A549 (cell line): ENCODE measurements around the gene ASH1L. TPM values are rescaled to one million over a fixed set of nuclear protein-coding genes. Genes with fewer than 3 reads are reported as not detected.
"Not testable (repeated sequence)": the region's sequence is repeated elsewhere in the genome, so short reads cannot be mapped to it uniquely, and the experiment has no call there.

Experiments used
- ATAC-seq, 2 experiments: fragments of 200-7000 bp in 1 of 2; fragments of >200 bp in 1 of 2; cut with Nextera tagmentation in 1 of 2; cut with Tn5 transposase in 1 of 2; 3 replicates each; pipeline versions ENCODE4 v1.8.0 to v1.9.1; 2018 to 2020; ENCODE audit warnings: mild to moderate bottlenecking in 1 of 2, moderate library complexity in 1 of 2
- CTCF ChIA-PET: fragments of 300-600 bp; sonication (Branson Sonifier 250); formaldehyde crosslinking; extraction: SDS; loops from one replicate; lab custom pipeline; 2021; ENCODE audit warnings: antibody characterized with exemption, inconsistent platforms; lab: Yijun Ruan, JAX
- POLR2A ChIA-PET: fragments of 350-600 bp; formaldehyde crosslinking; extraction: SDS; loops from one replicate; lab custom pipeline; 2021; ENCODE audit warnings: antibody characterized with exemption, inconsistent platforms; lab: Yijun Ruan, JAX
- DNase-seq, 2 experiments: peaks; one replicate each; pipeline versions ENCODE4 v3.0.0 to v3.0.0-alpha.2; 2011 to 2016; ENCODE audit warnings: low read depth in 1 of 2, low spot score in 1 of 2
- FAIRE-seq: peaks from 2 replicates; lab custom pipeline; 2011; peaks lifted over from hg19 to GRCh38; lab: Jason Lieb, UNC
- H3K27ac ChIP-seq, 2 experiments: fragments of >200 bp; sonication (Bioruptor Twin); formaldehyde crosslinking; 3 replicates each; pipeline ENCODE4 v1.5.1; 2016 to 2017
- H3K4me1 ChIP-seq: fragments of >200 bp; sonication (Bioruptor Twin); formaldehyde crosslinking; 3 replicates; pipeline ENCODE4 v1.6.1; 2016
- H3K4me2 ChIP-seq: fragments of >200 bp; sonication (Bioruptor Twin); formaldehyde crosslinking; 3 replicates; pipeline ENCODE4 v1.6.1; 2016
- H3K4me3 ChIP-seq: fragments of >200 bp; sonication (Bioruptor Twin); formaldehyde crosslinking; 3 replicates; pipeline ENCODE4 v1.5.1; 2016
- H3K9me3 ChIP-seq: fragments of >200 bp; sonication (Bioruptor Twin); formaldehyde crosslinking; 3 replicates; pipeline ENCODE4 v1.6.1; 2016
- CHD4 ChIP-seq: fragments of 200-600 bp; sonication (generic); IDR thresholded peaks from 2 replicates; pipeline ENCODE4 v1.6.1; 2016; ENCODE audit warnings: antibody characterized with exemption, mild to moderate bottlenecking, borderline replicate concordance
- EHF ChIP-seq: fragments of 250-450 bp; sonication (Bioruptor Pico); IDR thresholded peaks from 2 replicates; pipeline ENCODE4 v1.5.0; 2020; ENCODE audit warnings: mild to moderate bottlenecking
- EHMT2 ChIP-seq: fragments of 200-600 bp; sonication (generic); IDR thresholded peaks from 2 replicates; pipeline ENCODE4 v1.6.1; 2016; ENCODE audit warnings: antibody characterized with exemption, low read depth, mild to moderate bottlenecking, moderate library complexity
- EP300 ChIP-seq, 2 experiments: fragments of >200 bp; sonication (Bioruptor Twin); formaldehyde crosslinking; IDR thresholded peaks; 2 replicates in 1 of 2; 3 replicates in 1 of 2; pipeline ENCODE4 v1.6.1; 2016 to 2017
- ESRRA ChIP-seq: fragments of 150-350 bp; IDR thresholded peaks from 2 replicates; pipeline ENCODE4 v1.6.1; 2014; ENCODE audit warnings: mild to moderate bottlenecking, low read length, borderline replicate concordance
- FOSB ChIP-seq: fragments of 250-450 bp; sonication (Bioruptor Pico); IDR thresholded peaks from 2 replicates; pipeline ENCODE4 v1.5.0; 2020; ENCODE audit warnings: mild to moderate bottlenecking, moderate library complexity
- GATA3 ChIP-seq: IDR thresholded peaks from 2 replicates; pipeline ENCODE4 v1.6.1; 2012; ENCODE audit warnings: borderline replicate concordance
- HDAC2 ChIP-seq: fragments of 200-600 bp; sonication (generic); IDR thresholded peaks from 2 replicates; pipeline ENCODE4 v1.6.1; 2016
- HEYL ChIP-seq: fragments of 250-450 bp; sonication (Bioruptor Pico); IDR thresholded peaks from 2 replicates; pipeline ENCODE4 v1.8.0; 2021; ENCODE audit warnings: mild to moderate bottlenecking, moderate library complexity
- HOXA7 ChIP-seq: fragments of 250-450 bp; sonication (Bioruptor Pico); IDR thresholded peaks from 2 replicates; pipeline ENCODE4 v1.5.0; 2020; ENCODE audit warnings: mild to moderate bottlenecking, moderate library complexity
- HOXB13 ChIP-seq: fragments of 250-450 bp; sonication (Bioruptor Pico); IDR thresholded peaks from 2 replicates; pipeline ENCODE4 v1.5.0; 2020; ENCODE audit warnings: low read depth, mild to moderate bottlenecking, moderate library complexity
- JUN ChIP-seq, 2 experiments: fragments of >200 bp; sonication (Bioruptor Twin); formaldehyde crosslinking; IDR thresholded peaks; 2 replicates in 1 of 2; 3 replicates in 1 of 2; pipeline ENCODE4 v1.6.1; 2016 to 2017
- MAFK ChIP-seq: fragments of 450-650 bp; IDR thresholded peaks from 2 replicates; pipeline ENCODE4 v1.6.1; 2014; ENCODE audit not compliant: partially characterized antibody
- MAZ ChIP-seq: fragments of 150-350 bp; IDR thresholded peaks from 2 replicates; pipeline ENCODE4 v1.6.1; 2014; ENCODE audit warnings: antibody characterized with exemption, low read depth, low read length, borderline replicate concordance
- RAD21 ChIP-seq, 2 experiments: fragments of >200 bp in 1 of 2; sonication (Bioruptor Twin) in 1 of 2; formaldehyde crosslinking in 1 of 2; IDR thresholded peaks in 1 of 2; conservative IDR thresholded peaks in 1 of 2; 2 replicates in 1 of 2; 3 replicates in 1 of 2; pipeline ENCODE4 v1.6.1; 2012 to 2018; ENCODE audit warnings: inconsistent platforms in 1 of 2
- RCOR1 ChIP-seq: fragments of 150-350 bp; IDR thresholded peaks from 2 replicates; pipeline ENCODE4 v1.6.1; 2014; ENCODE audit warnings: antibody characterized with exemption, low read length, low read depth
- RFX5 ChIP-seq: fragments of 450-650 bp; IDR thresholded peaks from 2 replicates; pipeline ENCODE4 v1.7.1; 2014; ENCODE audit warnings: antibody characterized with exemption, mild to moderate bottlenecking, moderate library complexity
- RNF2 ChIP-seq: fragments of 200-600 bp; sonication (generic); IDR thresholded peaks from 2 replicates; pipeline ENCODE4 v1.6.1; 2016; ENCODE audit warnings: low read depth, mild to moderate bottlenecking, antibody characterized with exemption, moderate library complexity, borderline replicate concordance
- SMC3 ChIP-seq: fragments of >200 bp; sonication (Bioruptor Twin); formaldehyde crosslinking; IDR thresholded peaks from 3 replicates; pipeline ENCODE4 v1.6.1; 2018; ENCODE audit warnings: inconsistent platforms
- SREBF2 ChIP-seq: fragments of 450-650 bp; IDR thresholded peaks from 2 replicates; pipeline ENCODE4 v1.6.1; 2014; ENCODE audit warnings: mild to moderate bottlenecking, moderate library complexity
- TFCP2L1 ChIP-seq: fragments of 250-450 bp; sonication (Bioruptor Pico); IDR thresholded peaks from 2 replicates; pipeline ENCODE4 v1.5.0; 2021; ENCODE audit warnings: mild to moderate bottlenecking
- ZFP36 ChIP-seq: fragments of 450-650 bp; IDR thresholded peaks from 2 replicates; pipeline ENCODE4 v1.6.1; 2014; ENCODE audit warnings: borderline replicate concordance; ENCODE audit not compliant: partially characterized antibody
- WGBS: methylation state at CpG from one replicate; pipeline ENCODE4 v1.1.6; 2017; ENCODE audit errors: missing lambda C conversion rate; 5-methylcytosine and 5-hydroxymethylcytosine counted together
- polyA plus RNA-seq, 4 experiments: library from polyadenylated mRNA; depleted of rRNA in 3 of 4; stranded (reverse); fragments of >200 nt; fragmentation: RNase III in 1 of 4; extraction: RNeasy Plus Mini Kit Qiagen cat#74134 plus additional on column Dnase treatment in 1 of 4; gene quantifications; 2 replicates in 3 of 4; 3 replicates in 1 of 4; pipeline ENCODE4 v1.2.3, GENCODE V29; 2011 to 2017
- TF ChIP-seq, protein P1 (sequence below): fragments of >200 bp; sonication (Bioruptor Twin); formaldehyde crosslinking; IDR thresholded peaks from 2 replicates; pipeline ENCODE4 v1.6.1; 2016
- TF ChIP-seq, protein P2 (sequence below): IDR thresholded peaks from 2 replicates; pipeline ENCODE4 v1.6.1; 2012

ASH1L gene
- polyA plus RNA-seq, 2 of the 4 experiments (the other 2 are of a cell fraction) = 10.0 to 32.8 TPM

DNA sequence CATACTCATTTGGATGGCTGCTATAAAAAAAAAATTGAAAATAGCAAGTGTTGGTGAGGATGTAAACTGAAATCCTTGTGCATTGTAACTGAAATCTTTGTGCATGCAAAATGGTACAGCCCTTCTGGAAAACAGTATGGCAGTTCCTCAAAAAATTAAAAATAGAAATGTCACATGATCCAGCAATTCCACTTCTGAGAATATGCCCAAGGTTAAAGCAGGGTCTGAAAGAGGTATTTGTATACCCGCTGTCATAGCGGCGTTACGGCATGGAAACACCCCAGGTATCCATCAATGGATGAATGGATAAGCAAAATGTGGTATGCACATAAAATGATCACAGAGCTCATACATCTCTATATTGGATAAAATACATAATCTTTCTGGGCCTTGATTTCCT, 125.2 kb downstream of the ASH1L start:
- ATAC-seq = no peak
- DNase-seq = no peak
- no peak for TF ChIP-seq HEYL
- TF ChIP-seq EHF = no peak
- no peak for TF ChIP-seq JUN (IDR thresholded peaks at IDR 0.05)
- TF ChIP-seq CHD4 = no peak
- TF ChIP-seq, all 56 proteins: peak for 0
- no peak overlapping the region for H3K27ac ChIP-seq
- no peak overlapping the region for H3K4me3 ChIP-seq
- H3K4me2 ChIP-seq = no peak overlapping the region
- ChIA-PET CTCF (interaction anchor here (1.7 kb wide), 1 partner anchor 8 kb away, joined by 3 read pairs; no protein-coding TSS in a partner anchor), POLR2A (no interaction called here)
- H3K9me3 ChIP-seq = no peaks in the 10 kb centered on the region
- 96% methylated on average over 4 of the region's 4 CpGs for WGBS
- peaks cover 6% of the 10 kb centered on the region; the same call in 2 of the 3 replicates for H3K4me1 ChIP-seq
- FAIRE-seq = no peak

DNA sequence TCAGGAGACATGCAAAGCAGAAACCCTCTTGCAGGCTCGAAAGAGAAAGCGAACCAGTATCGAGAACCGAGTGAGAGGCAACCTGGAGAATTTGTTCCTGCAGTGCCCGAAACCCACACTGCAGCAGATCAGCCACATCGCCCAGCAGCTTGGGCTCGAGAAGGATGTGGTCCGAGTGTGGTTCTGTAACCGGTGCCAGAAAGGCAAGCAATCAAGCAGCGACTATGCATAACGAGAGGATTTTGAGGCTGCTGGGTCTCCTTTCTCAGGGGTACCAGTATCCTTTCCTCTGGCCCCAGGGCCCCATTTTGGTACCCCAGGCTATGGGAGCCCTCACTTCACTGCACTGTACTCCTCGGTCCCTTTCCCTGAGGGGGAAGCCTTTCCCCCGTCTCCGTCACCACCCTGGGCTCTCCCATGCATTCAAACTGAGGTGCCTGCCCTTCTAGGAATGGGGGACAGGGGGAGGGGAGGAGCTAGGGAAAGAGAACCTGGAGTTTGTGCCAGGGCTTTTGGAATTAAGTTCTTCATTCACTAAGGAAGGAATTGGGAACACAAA, 128.7 kb downstream of the ASH1L start:
- H3K4me1 ChIP-seq, ATAC-seq, H3K4me3 ChIP-seq, POLR2A ChIA-PET, FAIRE-seq, H3K9me3 ChIP-seq, DNase-seq, H3K4me2 ChIP-seq, H3K27ac ChIP-seq: not testable (repeated sequence)
- CTCF ChIA-PET = interaction anchor here (1.2 kb wide), 1 partner anchor 183 kb away, joined by 3 read pairs; no protein-coding TSS in a partner anchor
- 90% methylated on average over 12 of the region's 14 CpGs for WGBS

DNA sequence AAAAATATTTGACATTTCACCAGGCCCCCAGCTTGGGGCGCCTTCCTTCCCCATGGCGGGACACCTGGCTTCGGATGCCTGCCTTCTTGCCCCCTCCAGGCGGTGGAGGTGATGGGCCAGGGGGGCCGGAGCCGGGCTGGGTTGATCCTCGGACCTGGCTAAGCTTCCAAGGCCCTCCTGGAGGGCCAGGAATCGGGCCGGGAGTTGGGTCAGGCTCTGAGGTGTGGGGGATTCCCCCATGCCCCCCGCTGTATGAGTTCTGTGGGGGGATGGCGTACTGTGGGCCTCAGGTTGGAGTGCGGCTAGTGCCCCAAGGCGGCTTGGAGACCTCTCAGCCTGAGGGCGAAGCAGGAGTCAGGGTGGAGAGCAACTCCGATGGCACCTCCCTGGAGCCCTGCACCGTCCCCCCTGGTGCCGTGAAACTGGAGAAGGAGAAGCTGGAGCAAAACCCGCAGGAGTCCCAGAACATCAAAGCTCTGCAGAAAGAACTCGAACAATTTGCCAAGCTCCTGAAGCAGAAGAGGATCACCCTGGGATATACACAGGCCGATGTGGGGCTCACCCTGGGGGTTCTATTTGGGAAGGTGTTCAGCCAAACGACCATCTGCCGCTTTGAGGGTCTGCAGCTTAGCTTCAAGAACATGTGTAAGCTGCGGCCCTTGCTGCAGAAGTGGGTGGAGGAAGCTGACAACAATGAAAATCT, 129.3 kb downstream of the ASH1L start:
- H3K4me2 ChIP-seq, POLR2A ChIA-PET, H3K4me3 ChIP-seq, FAIRE-seq, H3K4me1 ChIP-seq, H3K27ac ChIP-seq, ATAC-seq, H3K9me3 ChIP-seq, DNase-seq: not testable (repeated sequence)
- WGBS = 93% methylated on average over 18 of the region's 23 CpGs
- CTCF ChIA-PET = interaction anchor here (0.6 kb wide), 1 partner anchor 9 kb away, joined by 3 read pairs; no protein-coding TSS in a partner anchor

DNA sequence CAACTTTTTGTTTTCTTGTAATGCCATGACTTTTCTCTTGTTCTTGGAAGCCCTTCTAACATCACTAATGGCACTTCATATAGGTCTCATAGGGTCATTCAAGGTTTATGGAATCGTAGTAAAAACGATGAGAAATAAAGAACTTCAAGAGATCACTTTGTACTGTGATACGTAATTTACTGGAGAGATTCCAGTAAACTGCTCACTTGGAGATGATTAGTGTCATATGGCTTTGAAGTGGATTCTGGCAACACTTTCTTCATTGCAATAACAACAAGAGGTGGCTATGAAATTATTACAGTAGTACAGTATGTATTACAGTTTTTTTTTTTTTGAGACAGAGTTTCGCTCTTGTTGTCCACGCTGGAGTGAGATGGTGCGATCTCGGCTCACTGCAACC, 138.5 kb downstream of the ASH1L start:
- 0 out of 3 replicates have a peak overlapping the region, but pooled peaks have one; percentile 46 for H3K4me2 ChIP-seq
- TF ChIP-seq SREBF2 (no peak), HEYL (no peak), MAZ (no peak), RFX5 (no peak), RCOR1 (no peak), HOXA7 (CRISPR knock-in tag) (no peak)
- TF ChIP-seq, protein P1, sequence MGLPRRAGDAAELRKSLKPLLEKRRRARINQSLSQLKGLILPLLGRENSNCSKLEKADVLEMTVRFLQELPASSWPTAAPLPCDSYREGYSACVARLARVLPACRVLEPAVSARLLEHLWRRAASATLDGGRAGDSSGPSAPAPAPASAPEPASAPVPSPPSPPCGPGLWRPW = no peak
- TF ChIP-seq, protein P2, sequence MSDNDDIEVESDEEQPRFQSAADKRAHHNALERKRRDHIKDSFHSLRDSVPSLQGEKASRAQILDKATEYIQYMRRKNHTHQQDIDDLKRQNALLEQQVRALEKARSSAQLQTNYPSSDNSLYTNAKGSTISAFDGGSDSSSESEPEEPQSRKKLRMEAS = no peak
- peaks cover 21% of the 10 kb centered on the region for H3K4me1 ChIP-seq
- no peak overlapping the region for H3K27ac ChIP-seq
- no peaks in the 10 kb centered on the region for H3K9me3 ChIP-seq
- no peak overlapping the region for H3K4me3 ChIP-seq
- POLR2A ChIA-PET = no interaction called here
- ATAC-seq (no peak), DNase-seq (no peak), FAIRE-seq (no peak)
- WGBS = 88% methylated on average over 7 of the region's 7 CpGs
- CTCF ChIA-PET = interaction anchor here (0.6 kb wide), 1 partner anchor 110 kb away, joined by 3 read pairs; no protein-coding TSS in a partner anchor

DNA sequence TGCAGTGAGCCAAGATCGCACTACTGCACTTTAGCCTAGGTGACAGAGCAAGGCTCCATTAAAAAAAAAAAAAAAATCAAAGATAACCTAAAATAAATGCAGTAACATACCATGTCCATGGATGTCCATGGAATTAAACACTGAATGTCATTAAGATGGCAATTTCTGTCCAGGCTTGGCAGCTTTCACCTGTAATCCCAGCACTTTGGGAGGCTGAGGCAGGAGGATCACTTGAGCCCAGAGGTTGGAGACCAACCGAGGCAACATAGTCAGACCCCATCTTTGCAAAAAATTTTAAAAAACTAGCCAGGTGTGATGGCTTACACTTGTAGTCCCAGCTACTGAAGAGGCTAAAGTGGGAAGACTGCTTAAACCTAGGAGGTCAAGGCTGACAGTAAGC, 141.8 kb downstream of the ASH1L start:
- Histone ChIP-seq H3K4me3 (no peak overlapping the region), H3K9me3 (no peaks in the 10 kb centered on the region), H3K27ac (no peak overlapping the region), H3K4me2 (no peak overlapping the region), H3K4me1 (peaks cover 34% of the 10 kb centered on the region)
- ATAC-seq (no peak), FAIRE-seq (no peak), DNase-seq (no peak)
- ChIA-PET CTCF (no interaction called here), POLR2A (no interaction called here)
- TF ChIP-seq ZFP36 = no peak
- no peak for TF ChIP-seq HOXB13 (CRISPR knock-in tag)
- no peak for TF ChIP-seq TFCP2L1
- TF ChIP-seq RNF2 = no peak
- no peak for TF ChIP-seq GATA3
- TF ChIP-seq HDAC2 = no peak
- TF ChIP-seq, protein P1 = no peak
- TF ChIP-seq RAD21 (conservative IDR thresholded peaks at IDR 0.05 in 1 of 2, IDR thresholded peaks at IDR 0.05 in 1 of 2) = no peak
- no peak for TF ChIP-seq SMC3
- no peak for TF ChIP-seq MAFK
- no peak for TF ChIP-seq FOSB (CRISPR knock-in tag)
- no peak for TF ChIP-seq EHMT2
- no peak for TF ChIP-seq ESRRA
- no peak for TF ChIP-seq RFX5
- TF ChIP-seq EP300 (IDR thresholded peaks at IDR 0.05) = no peak
- 95% methylated on average over 2 of the region's 2 CpGs for WGBS
